Kidney epithelial cell (primary cell): ENCODE data around the gene FBXW8. TPM values are rescaled to one million over a fixed set of nuclear protein-coding genes. Genes with fewer than 3 reads are reported as not detected.

ENCODE experiments used
- DNase-seq: peaks from one replicate; pipeline ENCODE4 v3.0.0-alpha.2; 2010; ENCODE audit warnings: low read depth
- H3K27me3 ChIP-seq: 2 replicates; pipeline ENCODE4 v1.6.0; 2011; ENCODE audit warnings: low read length; ENCODE audit not compliant: control insufficient read depth, insufficient read depth
- H3K36me3 ChIP-seq: 2 replicates; pipeline ENCODE4 v1.5.1; 2011; ENCODE audit warnings: low read length; ENCODE audit not compliant: control insufficient read depth, insufficient read depth
- H3K4me3 ChIP-seq: 2 replicates; pipeline ENCODE4 v1.5.1; 2011; ENCODE audit warnings: low read depth, mild to moderate bottlenecking, control low read depth, low read length
- CTCF ChIP-seq: IDR thresholded peaks from 2 replicates; pipeline ENCODE4 v1.5.1; 2011; ENCODE audit warnings: mild to moderate bottlenecking, moderate library complexity, low read length, control low read depth, inconsistent platforms; ENCODE audit not compliant: insufficient read depth, poor library complexity, severe bottlenecking
- total RNA-seq: library from RNA; depleted of rRNA; stranded (reverse); fragments of >200 nt; gene quantifications from 2 replicates; pipeline ENCODE4 v1.2.3, GENCODE V29; 2015

The FBXW8 gene
- total RNA-seq, 1 donor from 2014 or later = 25.4 TPM

- no peak for DNase-seq
- H3K36me3 ChIP-seq = no peaks in the 10 kb centered on the region
- no peak for TF ChIP-seq CTCF
Observed at GRCh38 chr12:116962197-116962596, 51.4 kb downstream of the FBXW8 start.

GRCh38 chr12:116962783-116963356 is 52.1 kb downstream of the FBXW8 start:
- Histone ChIP-seq H3K36me3 (no peaks in the 10 kb centered on the region), H3K27me3 (no peaks in the 10 kb centered on the region), H3K4me3 (no peak overlapping the region)
- no peak for TF ChIP-seq CTCF
- DNase-seq = no peak

More at GRCh38 chr12:116962197-116962596, 51.4 kb downstream of the FBXW8 start:
- H3K4me3 ChIP-seq = no peak overlapping the region
- no peaks in the 10 kb centered on the region for H3K27me3 ChIP-seq

- H3K27me3 ChIP-seq = no peaks in the 10 kb centered on the region
- no peaks in the 10 kb centered on the region for H3K36me3 ChIP-seq
- H3K4me3 ChIP-seq = no peak overlapping the region
- TF ChIP-seq CTCF = no peak
- DNase-seq = no peak
Observed at GRCh38 chr12:116964054-116965050, 53.6 kb downstream of the FBXW8 start.

GRCh38 chr12:116968986-116969385 is 58.2 kb downstream of the FBXW8 start:
- H3K36me3 ChIP-seq = no peaks in the 10 kb centered on the region
- no peak overlapping the region for H3K4me3 ChIP-seq
- no peaks in the 10 kb centered on the region for H3K27me3 ChIP-seq
- no peak for DNase-seq
- TF ChIP-seq CTCF = no peak

GRCh38 chr12:116969615-116970585 is 59.1 kb downstream of the FBXW8 start:
- Histone ChIP-seq H3K27me3 (no peaks in the 10 kb centered on the region), H3K36me3 (no peaks in the 10 kb centered on the region), H3K4me3 (no peak overlapping the region)
- TF ChIP-seq CTCF = no peak
- DNase-seq = no peak
